Activated CD8-positive, alpha-beta memory T cell treated with anti-CD3 and anti-CD28 coated beads, Interleukin-2, amount 50 U/mL, for 4 hours (primary cell): ENCODE results near the gene FAM209B.
"Not testable (repeated sequence)": the region's sequence is repeated elsewhere in the genome, so short reads cannot be mapped to it uniquely, and the experiment has no call there.

Experiments
- DNase-seq: peaks from one replicate; pipeline ENCODE4 v3.0.0-alpha.2; 2020

Gene FAM209B, protein sequence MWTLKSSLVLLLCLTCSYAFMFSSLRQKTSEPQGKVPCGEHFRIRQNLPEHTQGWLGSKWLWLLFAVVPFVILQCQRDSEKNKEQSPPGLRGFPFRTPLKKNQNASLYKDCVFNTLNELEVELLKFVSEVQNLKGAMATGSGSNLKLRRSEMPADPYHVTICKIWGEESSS

DNA sequence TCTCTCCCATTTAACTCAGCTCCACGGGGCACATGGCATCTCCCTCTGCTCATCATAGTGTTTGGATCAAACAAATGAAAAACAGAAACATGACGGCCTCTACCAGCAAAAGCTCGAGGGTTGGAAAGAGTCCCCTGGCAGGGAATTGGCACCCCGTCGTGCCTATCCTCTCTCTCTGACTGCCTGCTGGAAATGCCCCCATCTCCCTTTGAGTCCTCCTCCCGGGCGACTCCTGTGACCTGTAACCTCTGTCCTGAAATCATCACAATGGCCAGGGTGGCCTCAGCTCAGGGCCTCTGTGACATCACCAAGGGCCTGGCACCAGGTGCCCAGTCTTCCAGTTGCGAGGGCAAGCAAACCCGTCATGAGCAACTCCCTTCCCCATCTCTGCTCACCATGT lies at the start of gene FAM209B:
Gene FAM209B, plus strand, starts transcription at position 301 of the 400 bp plus-strand sequence. Its CDS starts 96 bp downstream, at position 397.
- not testable (repeated sequence) for DNase-seq

GRCh38 chr20:56483970-56484369 lies 49.1 kb upstream of the FAM209B start:
- no peak for DNase-seq

DNA sequence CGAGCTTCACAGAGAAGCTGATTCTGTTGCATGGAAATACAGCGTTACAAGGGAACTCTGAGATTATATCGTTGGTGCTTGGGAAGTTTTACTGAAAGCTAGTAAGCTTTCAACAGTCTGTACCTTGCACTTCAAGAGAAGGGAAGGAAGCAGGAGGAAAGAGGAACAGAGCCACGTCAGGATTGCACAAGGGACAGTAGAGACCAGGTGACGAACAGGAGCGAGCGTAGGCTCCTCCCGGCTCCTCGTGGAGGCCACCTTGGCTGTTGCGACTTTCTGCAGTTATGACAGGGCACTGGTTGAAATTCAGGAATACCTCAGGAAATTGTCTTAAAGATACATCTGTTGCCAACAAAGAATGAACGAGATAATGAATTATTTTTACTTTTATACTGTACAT lies 45.8 kb upstream of the FAM209B start:
- DNase-seq = no peak

GRCh38 chr20:56488566-56488965 lies 44.5 kb upstream of the FAM209B start:
- no peak for DNase-seq

DNA sequence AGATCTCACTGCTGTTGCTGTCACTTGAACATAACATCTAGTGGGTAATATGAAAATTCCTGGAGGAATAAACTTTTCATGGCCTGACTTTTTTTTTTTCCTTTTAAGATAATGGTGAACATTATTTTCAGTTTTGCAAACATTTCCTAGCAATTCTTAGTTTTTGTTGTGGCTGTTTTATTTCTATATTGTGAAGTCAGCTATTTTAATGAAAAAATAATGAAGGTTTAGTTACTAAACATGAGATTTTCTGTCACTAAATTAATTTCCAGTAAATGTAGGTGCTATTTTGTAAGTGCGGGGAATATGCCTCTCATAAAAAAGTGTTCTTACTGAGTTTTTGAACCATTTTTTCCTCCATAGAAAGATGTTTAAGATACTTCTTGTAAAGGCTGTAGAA lies 31.9 kb upstream of the FAM209B start:
- no peak for DNase-seq

- DNase-seq = no peak
Observed at GRCh38 chr20:56503916-56504315, 29.1 kb upstream of the FAM209B start.

- DNase-seq = no peak
Observed at GRCh38 chr20:56504373-56505005, 28.6 kb upstream of the FAM209B start.

DNA sequence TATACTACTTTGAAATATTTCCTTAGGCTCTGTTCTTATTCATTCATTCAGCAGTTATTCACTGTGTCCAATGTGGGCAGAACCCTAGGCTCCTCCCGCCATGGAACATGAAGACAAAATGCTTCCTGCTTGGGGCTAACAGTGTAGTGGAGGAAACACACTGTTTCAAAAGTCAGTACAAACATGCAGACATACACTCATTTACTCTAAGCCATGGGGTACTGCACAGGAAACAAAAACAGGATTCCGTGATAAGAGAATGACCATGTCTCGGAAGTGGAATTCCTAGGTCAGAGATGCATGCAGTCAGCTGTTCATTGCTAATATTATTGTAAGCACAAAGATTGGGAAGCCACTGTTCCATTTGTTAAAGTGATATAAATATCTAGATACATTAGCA lies 26.9 kb upstream of the FAM209B start:
- DNase-seq = no peak

DNA sequence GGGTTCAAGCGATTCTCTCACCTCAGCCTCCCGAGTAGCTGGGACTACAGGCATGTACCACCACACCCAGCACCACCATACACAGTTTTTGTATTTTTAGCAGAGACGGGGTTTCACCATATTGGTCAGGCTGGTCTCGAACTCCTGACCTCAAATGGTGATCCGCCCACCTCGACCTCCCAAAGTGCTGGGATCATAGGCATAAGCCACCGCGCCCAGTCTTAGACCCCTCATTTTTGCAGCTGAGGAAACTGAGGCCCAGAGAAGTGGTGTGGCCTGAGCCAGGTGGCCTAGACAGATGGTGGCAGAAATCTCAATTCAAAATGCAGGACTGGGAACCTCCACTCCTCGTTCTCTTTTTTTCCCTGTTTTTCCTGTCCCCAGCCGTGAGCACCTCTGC lies 21.1 kb upstream of the FAM209B start:
- no peak for DNase-seq

- no peak for DNase-seq
Observed at GRCh38 chr20:56513161-56514150, 19.6 kb upstream of the FAM209B start.

- DNase-seq = no peak
Observed at GRCh38 chr20:56516631-56517030, 16.4 kb upstream of the FAM209B start.

- no peak for DNase-seq
Observed at GRCh38 chr20:56517211-56517610, 15.8 kb upstream of the FAM209B start.

GRCh38 chr20:56517641-56518040 lies 15.4 kb upstream of the FAM209B start:
- DNase-seq = no peak

GRCh38 chr20:56518126-56518525 lies 14.9 kb upstream of the FAM209B start:
- no peak for DNase-seq

GRCh38 chr20:56518721-56519398 lies 14.2 kb upstream of the FAM209B start:
- DNase-seq = no peak

DNA sequence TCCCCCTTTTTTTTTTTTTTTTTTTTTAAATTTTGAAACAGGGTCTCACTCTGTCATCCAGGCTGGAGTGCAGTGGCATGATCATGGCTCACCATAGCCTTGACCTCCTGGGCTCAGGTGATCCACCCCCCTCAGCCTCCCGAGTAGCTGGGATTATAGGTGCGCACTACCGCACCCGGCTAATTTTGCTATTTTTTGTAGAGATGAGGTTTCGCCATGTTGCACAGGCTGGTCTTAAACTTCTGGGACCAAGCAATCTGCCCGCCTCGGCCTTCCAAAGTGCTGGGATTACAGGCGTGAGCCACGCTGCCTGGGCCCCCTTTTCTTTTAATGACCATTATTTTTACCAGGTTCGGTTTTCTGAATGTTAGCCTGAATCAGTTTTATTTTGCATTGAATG lies 13.5 kb upstream of the FAM209B start:
- no peak for DNase-seq

DNA sequence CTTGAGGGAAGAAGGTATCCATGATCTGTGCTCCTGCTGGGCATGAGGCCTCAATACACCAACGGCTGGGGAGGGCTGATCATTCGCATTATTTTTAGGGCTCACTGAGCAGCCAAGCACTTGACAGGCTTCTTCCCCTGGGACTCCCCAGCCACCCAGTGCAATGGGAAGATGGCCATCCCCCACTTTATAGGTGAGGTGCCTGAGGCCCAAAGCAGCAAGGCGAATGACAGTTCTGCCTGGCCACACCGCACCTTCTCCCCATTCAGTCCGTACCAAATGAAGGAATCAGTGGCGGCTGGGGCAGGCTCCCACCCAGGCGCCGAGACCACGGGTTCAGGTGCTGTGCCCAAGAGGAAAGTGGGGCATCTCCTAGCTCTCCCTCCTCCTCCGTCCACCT lies 12.9 kb upstream of the FAM209B start:
- no peak for DNase-seq

DNA sequence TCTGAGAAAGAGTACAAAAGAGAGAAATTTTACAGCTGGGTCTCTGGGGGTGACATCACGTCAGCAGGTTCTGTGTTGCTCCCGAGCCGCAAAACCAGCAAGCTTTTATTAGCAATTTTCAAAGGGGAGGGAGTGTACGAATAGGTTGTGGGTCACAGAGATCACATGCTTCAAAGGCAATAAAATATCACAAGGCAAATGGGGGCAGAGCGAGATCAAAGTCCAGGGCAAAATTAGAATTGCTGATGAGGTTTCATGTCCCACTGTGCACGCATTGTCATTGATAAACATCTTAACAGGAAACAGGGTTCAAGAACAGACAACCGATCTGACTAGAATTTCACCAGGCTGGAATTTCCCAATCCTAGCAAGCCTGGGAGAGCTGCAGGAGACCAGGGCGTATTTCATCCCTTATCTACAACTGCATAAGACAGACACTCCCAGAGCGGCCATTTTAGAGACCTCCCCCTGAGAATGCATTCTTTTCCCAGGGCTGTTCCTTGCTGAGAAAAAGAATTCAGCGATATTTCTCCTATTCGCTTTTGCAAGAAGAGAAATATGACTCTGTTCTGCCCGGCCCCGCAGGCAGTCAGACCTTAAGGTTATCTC lies 12.2 kb upstream of the FAM209B start:
- not testable (repeated sequence) for DNase-seq

DNA sequence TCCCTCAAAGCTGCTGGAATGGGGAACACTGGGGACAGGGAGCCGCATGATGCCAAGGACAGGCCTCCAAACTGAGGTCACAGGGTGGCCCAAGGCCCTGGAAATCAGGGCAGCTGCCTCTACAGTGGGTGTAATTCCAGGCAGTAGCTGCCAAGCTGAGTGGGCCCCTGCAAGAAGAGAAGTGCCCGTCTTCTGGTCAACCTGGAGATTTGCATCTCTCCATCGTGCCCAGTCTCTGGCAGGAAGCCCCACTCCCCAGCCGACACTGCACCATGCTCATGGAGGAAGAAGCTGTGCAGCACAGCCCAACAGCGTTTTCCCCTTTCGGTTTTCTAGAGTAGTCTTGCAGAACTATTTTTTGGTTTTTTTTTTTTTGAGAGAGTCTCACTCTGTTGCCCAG lies 10.7 kb upstream of the FAM209B start:
- no peak for DNase-seq

- not testable (repeated sequence) for DNase-seq
Observed at GRCh38 chr20:56524444-56524843, 8.6 kb upstream of the FAM209B start, which contains the start of gene FAM209A. Gene FAM209A, plus strand, starts transcription at chr20:56524744. Its CDS starts 65 bp downstream, at chr20:56524809.

DNA sequence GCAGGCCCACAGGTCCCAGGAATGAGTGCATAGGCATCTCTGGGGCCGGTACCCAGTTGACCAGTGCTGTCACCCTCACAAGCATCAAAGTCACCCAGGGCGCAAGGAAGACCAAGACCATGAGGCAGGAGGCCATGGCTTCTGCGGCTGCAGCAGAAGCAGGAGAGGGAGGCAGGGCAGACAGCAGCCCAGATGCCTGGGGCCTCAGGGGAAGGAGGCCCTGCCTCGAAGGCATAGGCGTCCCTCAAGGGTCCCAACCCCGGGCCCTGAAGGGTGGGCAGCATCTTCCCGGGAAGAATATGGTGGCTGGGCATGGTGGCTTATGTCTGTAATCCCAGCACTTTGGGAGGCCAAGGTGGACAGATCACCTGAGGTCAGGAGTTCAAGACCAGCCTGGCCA lies 5.5 kb upstream of the FAM209B start:
- DNase-seq = no peak

- DNase-seq = no peak
Observed at GRCh38 chr20:56537997-56538396, 5.0 kb downstream of the FAM209B start.

DNA sequence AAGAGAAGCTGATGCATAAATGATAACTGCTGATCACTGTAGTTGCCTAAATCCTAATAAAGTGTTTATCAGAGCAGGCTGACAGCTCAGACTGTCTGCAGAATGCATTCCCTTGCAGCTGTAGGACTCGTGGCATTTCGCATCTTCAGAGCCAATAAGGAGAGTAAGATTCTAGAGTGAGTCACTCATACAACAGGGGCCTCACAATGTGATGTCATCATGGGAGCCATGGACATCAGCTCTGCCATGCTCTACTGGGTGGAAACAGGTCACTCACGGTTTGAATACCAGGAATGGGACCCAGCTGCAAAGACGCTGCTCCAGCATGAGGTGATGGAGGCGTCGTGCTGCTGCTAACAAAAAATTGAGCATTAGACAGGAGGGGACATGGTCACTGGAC lies 7.4 kb downstream of the FAM209B start:
- no peak for DNase-seq
